DOHH2 (cell line): ENCODE measurements around the gene TTC16.

ENCODE experiments used
- H3F3A ChIP-seq: fragments of 200-600 bp; sonication (generic), shearing (Covaris generic); 2 replicates; pipeline ENCODE4 v1.6.0; 2016; ENCODE audit warnings: antibody characterized with exemption, mild to moderate bottlenecking; ENCODE audit not compliant: control insufficient read depth, insufficient read depth
- H3K27ac ChIP-seq: fragments of 200-600 bp; sonication (generic); 2 replicates; pipeline ENCODE4 v1.5.1; 2014; ENCODE audit warnings: low read depth, mild to moderate bottlenecking, low read length, moderate library complexity
- H3K27me3 ChIP-seq: fragments of 200-600 bp; sonication (generic); 2 replicates; pipeline ENCODE4 v1.6.1; 2014; ENCODE audit warnings: mild to moderate bottlenecking, low read length, mixed read lengths; ENCODE audit not compliant: control insufficient read depth
- H3K36me3 ChIP-seq: fragments of 200-600 bp; sonication (generic); 2 replicates; pipeline ENCODE4 v1.6.1; 2014; ENCODE audit warnings: mild to moderate bottlenecking, low read length, moderate library complexity, mixed read lengths; ENCODE audit not compliant: control insufficient read depth
- H3K4me1 ChIP-seq: fragments of 200-600 bp; sonication (generic); 2 replicates; pipeline ENCODE4 v1.6.1; 2014; ENCODE audit warnings: mild to moderate bottlenecking, low read length, mixed read lengths; ENCODE audit not compliant: control insufficient read depth
- H3K4me2 ChIP-seq: fragments of 200-600 bp; sonication (generic); 2 replicates; pipeline ENCODE4 v1.6.0; 2014; ENCODE audit warnings: mild to moderate bottlenecking, low read length, moderate library complexity
- H3K4me3 ChIP-seq: fragments of 200-600 bp; sonication (generic); 2 replicates; pipeline ENCODE4 v1.5.1; 2014; ENCODE audit warnings: mild to moderate bottlenecking, low read length, mixed read lengths
- H3K79me2 ChIP-seq: fragments of 200-600 bp; sonication (generic); 2 replicates; pipeline ENCODE4 v1.6.1; 2014; ENCODE audit warnings: mild to moderate bottlenecking, low read length, mixed read lengths; ENCODE audit not compliant: control insufficient read depth
- H3K9me2 ChIP-seq: fragments of 200-600 bp; sonication (generic); replicated peaks from 2 replicates; pipeline ENCODE4 v1.6.1; 2014; ENCODE audit warnings: mild to moderate bottlenecking, low read length, mixed read lengths; ENCODE audit not compliant: control insufficient read depth
- H3K9me3 ChIP-seq: fragments of 200-600 bp; sonication (generic); 2 replicates; pipeline ENCODE4 v1.6.1; 2014; ENCODE audit warnings: antibody characterized with exemption, low read length, mixed read lengths; ENCODE audit not compliant: control insufficient read depth, insufficient read depth
- H4K20me1 ChIP-seq: fragments of 200-600 bp; sonication (generic); 2 replicates; pipeline ENCODE4 v1.6.0; 2014; ENCODE audit warnings: low read depth, mild to moderate bottlenecking, antibody characterized with exemption, low read length, moderate library complexity; ENCODE audit not compliant: control insufficient read depth, insufficient read depth
- CTCF ChIP-seq: fragments of 200-600 bp; sonication (generic); IDR thresholded peaks from one replicate; pipeline ENCODE4 v1.5.1; 2014; ENCODE audit warnings: antibody characterized with exemption, mild to moderate bottlenecking, low read depth, low read length; ENCODE audit not compliant: poor library complexity, severe bottlenecking
- EZH2phosphoT487 ChIP-seq: fragments of 200-600 bp; sonication (generic); IDR thresholded peaks from 2 replicates; pipeline ENCODE4 v1.6.1; 2017; ENCODE audit warnings: borderline replicate concordance, mild to moderate bottlenecking, antibody characterized with exemption, low read length, moderate library complexity, mixed read lengths

TTC16 gene

GRCh38 chr9:127708952-127709587 lies 6.8 kb upstream of the TTC16 start:
- no peaks in the 10 kb centered on the region for H3K9me3 ChIP-seq
- no peaks in the 10 kb centered on the region for H3K27me3 ChIP-seq
- no peak overlapping the region for H3K27ac ChIP-seq
- no peak overlapping the region for H3K4me3 ChIP-seq
- no peaks in the 10 kb centered on the region for H3K36me3 ChIP-seq
- H4K20me1 ChIP-seq, result no peaks in the 10 kb centered on the region
- peaks cover 5% of the 10 kb centered on the region; the same call in 1 of the 2 replicates for H3K4me1 ChIP-seq
- H3K79me2 ChIP-seq, result no peaks in the 10 kb centered on the region
- no peaks in the 10 kb centered on the region for H3K9me2 ChIP-seq
- no peak overlapping the region for H3K4me2 ChIP-seq
- no peaks in the 10 kb centered on the region for H3F3A ChIP-seq
- TF ChIP-seq CTCF (no peak), EZH2phosphoT487 (no peak)

GRCh38 chr9:127710204-127710783 lies 5.6 kb upstream of the TTC16 start:
- H3K4me1 ChIP-seq, result peaks cover 5% of the 10 kb centered on the region; the same call in 1 of the 2 replicates
- H3F3A ChIP-seq, result no peaks in the 10 kb centered on the region
- H3K27ac ChIP-seq, result no peak overlapping the region
- H3K4me2 ChIP-seq, result no peak overlapping the region
- H3K4me3 ChIP-seq, result no peak overlapping the region
- no peaks in the 10 kb centered on the region for H3K9me3 ChIP-seq
- H3K9me2 ChIP-seq, result no peaks in the 10 kb centered on the region
- H3K79me2 ChIP-seq, result no peaks in the 10 kb centered on the region
- H3K27me3 ChIP-seq, result no peaks in the 10 kb centered on the region
- H3K36me3 ChIP-seq, result no peaks in the 10 kb centered on the region
- no peak for TF ChIP-seq CTCF
- TF ChIP-seq EZH2phosphoT487, result no peak
- no peaks in the 10 kb centered on the region for H4K20me1 ChIP-seq

- H3K4me3 ChIP-seq, result no peak overlapping the region
- H3K4me1 ChIP-seq, result peaks cover 9% of the 10 kb centered on the region
- no peaks in the 10 kb centered on the region for H3K36me3 ChIP-seq
- TF ChIP-seq CTCF (no peak), EZH2phosphoT487 (no peak)
- no peaks in the 10 kb centered on the region for H3F3A ChIP-seq
- H3K27ac ChIP-seq, result no peak overlapping the region
- H3K27me3 ChIP-seq, result no peaks in the 10 kb centered on the region
- no peaks in the 10 kb centered on the region for H3K9me3 ChIP-seq
- H3K4me2 ChIP-seq, result no peak overlapping the region
- H3K79me2 ChIP-seq, result no peaks in the 10 kb centered on the region
- no peaks in the 10 kb centered on the region for H3K9me2 ChIP-seq
- no peaks in the 10 kb centered on the region for H4K20me1 ChIP-seq
These were observed 4.6 kb upstream of the TTC16 start for GRCh38 chr9:127711226-127711701.
